Activated CD4-positive, alpha-beta T cell treated with anti-CD3 and anti-CD28 coated beads, Interleukin-2, amount 10 ng/mL, durations not matched to agents 24 days and 14 days (primary cell): Measurements from ENCODE around the gene GMDS. TPM values are rescaled to one million over a fixed set of nuclear protein-coding genes. Genes with fewer than 3 reads are reported as not detected.

ENCODE experiments used
- DNase-seq: peaks from one replicate; pipeline ENCODE4 v3.0.0; 2022
- H3K27ac Mint-ChIP-seq: one replicate; pipeline ENCODE4 v1.8.0; 2022; ENCODE audit warnings: mild to moderate bottlenecking, mixed read lengths
- H3K27me3 Mint-ChIP-seq: one replicate; pipeline ENCODE4 v1.8.0; 2022; ENCODE audit warnings: mixed read lengths
- H3K36me3 Mint-ChIP-seq: one replicate; pipeline ENCODE4 v1.8.0; 2022; ENCODE audit warnings: low read depth, mild to moderate bottlenecking, mixed read lengths
- H3K4me1 Mint-ChIP-seq: one replicate; pipeline ENCODE4 v1.8.0; 2021; ENCODE audit warnings: mixed read lengths
- H3K4me3 Mint-ChIP-seq: one replicate; pipeline ENCODE4 v1.8.0; 2022; ENCODE audit warnings: mild to moderate bottlenecking, moderate library complexity, mixed read lengths
- H3K9me3 Mint-ChIP-seq: one replicate; pipeline ENCODE4 v1.8.0; 2021; ENCODE audit warnings: mixed read lengths
- intact Hi-C: fragments of 100-400 bp; cut with micrococcal nuclease; formaldehyde crosslinking; loops from one replicate; pipeline ENCODE4 v1.15.1; 2023
- total RNA-seq: library from RNA; stranded (reverse); gene quantifications from 2 replicates; pipeline ENCODE4 v1.2.3, GENCODE V29; 2022

GMDS gene
- total RNA-seq, 1 donor from 2014 or later, result 47.4 TPM

GRCh38 chr6:2230659-2231277, 14.6 kb downstream of the GMDS start:
- Mint-ChIP-seq H3K4me3 (peak overlapping the region; percentile 11), H3K36me3 (no peaks in the 10 kb centered on the region), H3K4me1 (peaks cover 32% of the 10 kb centered on the region), H3K9me3 (no peaks in the 10 kb centered on the region), H3K27me3 (no peaks in the 10 kb centered on the region), H3K27ac (peak overlapping the region; percentile 16)
- intact Hi-C loops, result no loop called here
- DNase-seq, result no peak

- no peaks in the 10 kb centered on the region for H3K27me3 Mint-ChIP-seq
- no peaks in the 10 kb centered on the region for H3K9me3 Mint-ChIP-seq
- no peak for DNase-seq
- no peak overlapping the region for H3K4me3 Mint-ChIP-seq
- intact Hi-C loops, result no loop called here
- peaks cover 33% of the 10 kb centered on the region for H3K4me1 Mint-ChIP-seq
- no peak overlapping the region for H3K27ac Mint-ChIP-seq
- H3K36me3 Mint-ChIP-seq, result no peaks in the 10 kb centered on the region
Measured at GRCh38 chr6:2229742-2230141, 15.7 kb downstream of the GMDS start.

GRCh38 chr6:2229039-2229438, 16.4 kb downstream of the GMDS start:
- intact Hi-C loops, result no loop called here
- no peaks in the 10 kb centered on the region for H3K36me3 Mint-ChIP-seq

GRCh38 chr6:2228392-2228791, 17.0 kb downstream of the GMDS start:
- DNase-seq, result no peak
- Mint-ChIP-seq H3K4me3 (no peak overlapping the region), H3K27ac (no peak overlapping the region), H3K36me3 (no peaks in the 10 kb centered on the region), H3K9me3 (no peaks in the 10 kb centered on the region), H3K27me3 (no peaks in the 10 kb centered on the region), H3K4me1 (peaks cover 37% of the 10 kb centered on the region)
- intact Hi-C loops, result no loop called here

More at GRCh38 chr6:2229039-2229438, 16.4 kb downstream of the GMDS start:
- Mint-ChIP-seq H3K4me1 (peaks cover 33% of the 10 kb centered on the region), H3K27ac (no peak overlapping the region), H3K9me3 (no peaks in the 10 kb centered on the region), H3K4me3 (no peak overlapping the region), H3K27me3 (no peaks in the 10 kb centered on the region)
- DNase-seq, result no peak

- Mint-ChIP-seq H3K9me3 (no peaks in the 10 kb centered on the region), H3K27ac (no peak overlapping the region), H3K36me3 (no peaks in the 10 kb centered on the region), H3K27me3 (no peaks in the 10 kb centered on the region), H3K4me3 (no peak overlapping the region), H3K4me1 (peaks cover 33% of the 10 kb centered on the region)
- intact Hi-C loops, result no loop called here
- no peak for DNase-seq
Measured at GRCh38 chr6:2226775-2227174, 18.6 kb downstream of the GMDS start.

- no peak overlapping the region for H3K27ac Mint-ChIP-seq
- intact Hi-C loops, result no loop called here
- H3K4me1 Mint-ChIP-seq, result peaks cover 28% of the 10 kb centered on the region
- no peak overlapping the region for H3K4me3 Mint-ChIP-seq
- H3K36me3 Mint-ChIP-seq, result no peaks in the 10 kb centered on the region
- DNase-seq, result no peak
- no peaks in the 10 kb centered on the region for H3K9me3 Mint-ChIP-seq
- H3K27me3 Mint-ChIP-seq, result no peaks in the 10 kb centered on the region
Measured at GRCh38 chr6:2225422-2226392, 19.7 kb downstream of the GMDS start.

- no peak for DNase-seq
- Mint-ChIP-seq H3K36me3 (no peaks in the 10 kb centered on the region), H3K9me3 (no peaks in the 10 kb centered on the region), H3K27me3 (no peaks in the 10 kb centered on the region), H3K27ac (no peak overlapping the region), H3K4me3 (no peak overlapping the region), H3K4me1 (peaks cover 25% of the 10 kb centered on the region)
- intact Hi-C loops, result no loop called here
Measured at GRCh38 chr6:2224847-2225382, 20.5 kb downstream of the GMDS start.

GRCh38 chr6:2222275-2222842, 23.0 kb downstream of the GMDS start:
- Mint-ChIP-seq H3K27ac (peak overlapping the region; percentile 73), H3K9me3 (no peaks in the 10 kb centered on the region), H3K27me3 (no peaks in the 10 kb centered on the region), H3K36me3 (no peaks in the 10 kb centered on the region), H3K4me1 (peaks cover 23% of the 10 kb centered on the region), H3K4me3 (peak overlapping the region; percentile 84)
- intact Hi-C loops, result no loop called here
- peak; percentile 63 for DNase-seq

GRCh38 chr6:2221726-2222274, 23.6 kb downstream of the GMDS start:
- intact Hi-C loops, result no loop called here
- peak; percentile 66 for DNase-seq
- Mint-ChIP-seq H3K27me3 (no peaks in the 10 kb centered on the region), H3K36me3 (no peaks in the 10 kb centered on the region), H3K27ac (peak overlapping the region; percentile 73), H3K4me3 (peak overlapping the region; percentile 84), H3K4me1 (peaks cover 23% of the 10 kb centered on the region), H3K9me3 (no peaks in the 10 kb centered on the region)

- Mint-ChIP-seq H3K4me3 (no peak overlapping the region), H3K27me3 (no peaks in the 10 kb centered on the region), H3K36me3 (no peaks in the 10 kb centered on the region), H3K9me3 (no peaks in the 10 kb centered on the region), H3K4me1 (peaks cover 22% of the 10 kb centered on the region), H3K27ac (no peak overlapping the region)
- intact Hi-C loops, result no loop called here
- DNase-seq, result no peak
Measured at GRCh38 chr6:2220154-2220553, 25.3 kb downstream of the GMDS start.

- intact Hi-C loops, result no loop called here
Measured at GRCh38 chr6:2218866-2219265, 26.5 kb downstream of the GMDS start.

GRCh38 chr6:2216794-2217383, 28.5 kb downstream of the GMDS start:
- Mint-ChIP-seq H3K36me3 (no peaks in the 10 kb centered on the region), H3K4me3 (no peak overlapping the region), H3K4me1 (peaks cover 14% of the 10 kb centered on the region), H3K27ac (no peak overlapping the region), H3K27me3 (peaks cover 7% of the 10 kb centered on the region), H3K9me3 (no peaks in the 10 kb centered on the region)
- no peak for DNase-seq
- intact Hi-C loops, result no loop called here

More at GRCh38 chr6:2218866-2219265, 26.5 kb downstream of the GMDS start:
- Mint-ChIP-seq H3K27ac (no peak overlapping the region), H3K9me3 (no peaks in the 10 kb centered on the region), H3K4me3 (no peak overlapping the region), H3K4me1 (peaks cover 26% of the 10 kb centered on the region), H3K36me3 (no peaks in the 10 kb centered on the region), H3K27me3 (peaks cover 3% of the 10 kb centered on the region)
- DNase-seq, result no peak

- Mint-ChIP-seq H3K4me1 (peaks cover 8% of the 10 kb centered on the region), H3K27me3 (peaks cover 9% of the 10 kb centered on the region), H3K4me3 (no peak overlapping the region), H3K36me3 (no peaks in the 10 kb centered on the region), H3K9me3 (no peaks in the 10 kb centered on the region), H3K27ac (no peak overlapping the region)
- intact Hi-C loops, result no loop called here
- no peak for DNase-seq
Measured at GRCh38 chr6:2215342-2215741, 30.1 kb downstream of the GMDS start.
